Stimulated activated CD4-positive, alpha-beta T cell treated with anti-CD3 and anti-CD28 coated beads, Interleukin-2, amount 100 ng/mL, for 48 hours (primary cell): ENCODE measurements around the gene RALGPS1.

ENCODE experiments used
- DNase-seq, 2 donors: peaks; one replicate each; pipeline ENCODE4 v3.0.0-alpha.2; 2020

RALGPS1 gene

DNA sequence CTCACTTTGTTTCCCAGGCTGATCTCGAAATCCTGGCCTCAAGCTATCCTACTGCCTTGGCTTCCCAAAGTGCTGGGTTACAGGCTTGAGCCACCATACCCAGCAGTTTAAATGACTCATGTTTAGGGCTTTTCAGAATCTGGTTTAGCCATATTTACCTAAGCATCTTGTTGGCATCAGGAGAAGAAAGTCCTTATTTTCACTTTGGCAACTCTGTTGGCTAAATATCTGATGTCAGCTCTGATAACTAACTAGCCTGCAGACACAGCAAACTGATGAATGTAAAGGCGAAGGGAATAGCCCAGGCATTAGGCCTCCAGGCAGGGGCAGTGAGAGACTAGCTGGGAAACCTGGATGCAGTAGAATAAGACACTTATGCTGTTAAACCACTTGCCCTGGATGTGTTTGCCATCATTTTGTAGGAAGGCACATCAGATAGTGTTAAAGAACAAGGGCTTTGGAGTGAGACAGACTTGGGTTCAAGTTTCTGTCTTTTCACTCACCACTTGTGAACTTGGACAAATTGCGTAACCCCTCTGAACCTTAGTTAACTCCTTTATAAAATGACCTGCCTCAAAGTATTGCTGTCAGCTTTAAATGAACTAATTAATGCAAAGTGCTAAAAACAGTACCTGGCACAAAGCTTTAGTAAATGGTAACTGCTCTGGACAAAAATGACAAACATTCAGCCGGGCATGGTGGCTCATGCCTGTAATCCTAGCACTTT is 315.3 kb downstream of the RALGPS1 start:
- no peak for DNase-seq

DNA sequence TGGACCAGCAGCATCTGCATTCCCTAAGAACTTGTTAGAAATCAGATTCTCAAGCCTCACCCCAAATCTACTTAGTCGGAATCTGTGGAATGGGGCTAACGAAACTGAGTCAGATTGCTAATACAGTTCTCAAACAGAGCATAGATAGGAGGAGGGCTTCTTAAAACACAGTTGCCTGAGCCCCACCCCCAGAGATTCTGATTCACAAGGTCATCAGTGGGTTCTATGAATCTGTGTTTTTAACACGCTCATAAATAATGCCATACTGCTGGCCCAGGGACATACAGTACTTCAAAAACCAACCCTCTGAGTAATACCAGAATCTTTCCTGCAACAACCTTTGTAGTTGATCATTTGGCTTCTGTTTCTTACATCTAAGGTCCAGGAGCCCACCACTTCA is 317.1 kb downstream of the RALGPS1 start:
- no peak for DNase-seq

DNA sequence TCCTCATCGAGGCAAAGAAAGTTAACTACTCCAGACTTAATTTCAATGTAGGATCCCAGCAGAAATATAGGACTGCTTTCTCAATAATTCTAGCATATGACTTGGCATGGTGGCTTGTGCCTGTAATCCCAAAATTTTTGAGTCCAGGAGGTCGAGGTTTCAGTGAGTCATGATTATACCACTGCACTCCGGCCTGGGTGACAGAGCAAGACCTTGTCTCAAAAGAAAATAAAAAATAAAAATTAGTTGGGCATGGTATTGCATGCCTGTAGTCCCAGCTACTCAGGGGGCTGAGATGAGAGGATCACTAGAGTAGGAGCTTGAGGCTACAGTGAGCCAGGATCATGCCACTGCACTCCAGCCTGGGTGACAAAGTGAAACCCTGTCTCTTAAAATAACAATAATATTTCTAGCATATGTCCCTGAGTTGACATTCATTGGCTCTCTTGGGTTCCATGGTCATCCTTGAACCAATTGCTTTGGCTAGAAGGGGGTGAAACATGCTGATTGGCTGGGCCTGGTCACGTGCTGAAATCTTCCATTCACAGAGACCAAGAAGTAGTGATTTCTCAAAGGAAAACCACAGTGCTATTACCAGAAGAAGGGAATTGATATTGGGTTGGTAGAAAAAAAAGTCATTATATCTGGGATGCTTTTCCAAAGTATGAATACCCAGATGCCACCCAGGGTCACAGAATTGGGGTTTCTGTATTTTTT is 318.4 kb downstream of the RALGPS1 start:
- DNase-seq: no peak

DNA sequence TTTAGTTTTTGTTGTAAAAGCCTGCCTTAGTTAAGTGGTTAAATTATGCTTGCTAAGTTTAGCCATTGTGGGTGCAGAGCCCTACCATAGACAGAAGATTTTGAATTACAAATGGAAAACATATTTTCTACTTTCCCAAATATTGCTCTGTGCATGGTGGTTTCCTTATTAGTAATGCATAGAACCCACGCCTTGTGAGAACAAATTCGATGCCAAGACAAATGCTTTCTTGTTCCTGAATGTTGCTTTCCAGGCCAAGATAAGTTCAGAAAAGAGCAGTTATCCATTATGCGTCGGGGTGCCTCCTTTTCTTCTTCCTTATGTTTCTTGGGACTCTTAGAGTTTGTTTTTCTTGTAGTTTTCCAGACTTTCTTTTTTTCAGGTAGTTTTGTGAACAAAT is 319.0 kb downstream of the RALGPS1 start:
- no peak for DNase-seq

DNA sequence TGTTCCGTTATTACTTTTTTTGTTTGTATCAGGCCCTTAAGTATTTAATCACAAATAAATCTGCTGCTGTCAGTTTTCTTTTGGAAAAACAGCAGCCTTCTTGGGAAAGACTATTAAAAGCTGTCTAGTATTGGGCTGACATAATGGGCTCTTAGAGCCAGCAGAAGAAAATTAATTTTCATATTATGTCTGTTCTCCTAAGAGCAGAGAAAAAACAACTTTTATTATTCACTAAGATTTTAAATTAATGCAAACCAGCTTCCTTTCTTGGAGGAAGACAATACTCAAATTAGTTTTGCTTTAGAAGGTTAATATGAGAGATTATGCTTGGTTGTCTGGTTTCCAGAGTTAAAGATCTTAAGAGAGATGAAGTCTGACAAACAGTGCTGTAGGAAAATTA is 319.4 kb downstream of the RALGPS1 start:
- DNase-seq: no peak

DNA sequence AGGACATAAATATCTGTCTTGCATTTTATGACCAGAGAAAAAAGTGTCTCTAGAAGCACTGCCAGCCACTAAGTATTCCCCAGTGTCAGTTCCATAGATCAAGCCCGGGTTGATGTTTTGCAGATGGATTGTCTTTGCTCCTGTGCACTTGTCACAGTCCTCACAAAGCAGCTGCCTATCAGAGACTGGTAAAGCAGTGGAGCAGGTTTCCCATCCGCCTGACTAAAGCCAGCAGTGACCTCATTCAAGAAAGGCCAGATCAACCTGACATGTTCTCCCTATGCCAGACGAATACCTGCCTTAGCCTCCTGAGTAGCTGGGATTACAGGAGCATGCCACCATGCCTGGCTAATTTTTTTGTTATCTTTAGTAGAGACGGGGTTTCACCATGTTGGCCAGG is 323.2 kb downstream of the RALGPS1 start:
- no peak for DNase-seq

DNA sequence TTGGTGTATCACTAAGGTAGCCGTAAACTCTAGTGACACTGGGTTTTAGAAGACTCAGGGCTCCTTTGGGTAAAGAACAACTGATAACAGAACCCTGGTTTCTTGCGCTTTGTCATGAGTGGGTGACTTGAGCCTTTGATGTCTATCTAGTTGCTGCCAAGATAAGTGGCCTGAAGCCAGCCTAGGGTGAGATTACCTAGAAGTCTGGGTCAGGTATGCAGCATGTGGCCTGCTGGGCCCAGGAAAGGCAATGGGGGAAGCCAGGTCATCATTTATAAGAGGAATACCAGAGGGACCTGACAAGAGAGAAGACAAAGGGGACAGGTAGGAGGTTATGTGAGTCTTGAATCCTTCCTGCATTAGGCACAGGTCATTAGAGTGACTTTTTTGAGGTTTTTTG is 326.8 kb downstream of the RALGPS1 start:
- no peak for DNase-seq

DNA sequence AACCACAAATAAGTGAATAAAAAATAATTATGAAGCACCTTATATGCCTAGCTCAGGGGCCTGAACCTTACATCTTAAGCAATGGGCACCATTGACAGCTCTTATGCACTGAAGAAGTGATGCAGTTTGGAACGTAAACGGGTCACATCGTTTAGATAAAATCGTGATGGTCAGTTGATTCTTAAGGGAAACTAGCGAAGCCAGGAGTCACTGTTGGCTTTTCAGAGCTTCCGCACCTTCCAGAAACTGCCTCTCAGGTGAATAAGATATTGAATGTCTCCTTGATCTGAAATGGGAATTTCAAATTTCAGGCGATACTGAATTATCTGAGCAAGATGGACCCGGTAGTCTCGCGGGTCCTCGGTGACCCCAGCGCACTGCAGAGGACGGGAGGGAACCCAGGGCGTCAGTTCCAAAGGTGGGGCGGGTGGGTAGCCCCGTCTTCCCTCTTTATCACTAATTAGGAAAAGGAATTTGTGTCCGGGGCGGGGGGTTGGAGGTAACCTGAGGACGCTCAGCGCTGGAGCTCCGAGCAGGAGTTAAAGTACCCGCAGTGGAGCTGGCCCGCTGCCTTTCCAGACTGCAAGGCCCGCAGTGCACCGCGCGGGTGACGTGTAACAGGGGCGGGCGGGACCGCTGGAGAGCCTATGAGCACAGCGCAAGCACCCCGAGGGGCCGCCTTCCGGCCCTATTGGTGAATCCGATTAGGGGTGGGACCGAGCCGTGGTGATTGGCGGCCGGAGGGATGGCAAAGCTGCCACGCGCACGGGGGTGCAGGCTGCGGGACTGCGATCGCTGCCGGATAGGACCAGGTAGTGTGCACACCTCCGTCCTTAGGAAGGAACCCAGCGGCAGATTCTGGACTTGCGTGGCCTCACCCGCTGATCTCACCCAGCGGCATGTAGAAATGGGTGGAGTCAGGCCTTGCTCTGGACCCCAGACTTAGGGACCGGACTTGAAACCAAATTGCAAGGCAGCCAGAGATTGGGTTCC is 330.3 kb downstream of the RALGPS1 start:
- peak; percentile 93 to 94 for DNase-seq

DNA sequence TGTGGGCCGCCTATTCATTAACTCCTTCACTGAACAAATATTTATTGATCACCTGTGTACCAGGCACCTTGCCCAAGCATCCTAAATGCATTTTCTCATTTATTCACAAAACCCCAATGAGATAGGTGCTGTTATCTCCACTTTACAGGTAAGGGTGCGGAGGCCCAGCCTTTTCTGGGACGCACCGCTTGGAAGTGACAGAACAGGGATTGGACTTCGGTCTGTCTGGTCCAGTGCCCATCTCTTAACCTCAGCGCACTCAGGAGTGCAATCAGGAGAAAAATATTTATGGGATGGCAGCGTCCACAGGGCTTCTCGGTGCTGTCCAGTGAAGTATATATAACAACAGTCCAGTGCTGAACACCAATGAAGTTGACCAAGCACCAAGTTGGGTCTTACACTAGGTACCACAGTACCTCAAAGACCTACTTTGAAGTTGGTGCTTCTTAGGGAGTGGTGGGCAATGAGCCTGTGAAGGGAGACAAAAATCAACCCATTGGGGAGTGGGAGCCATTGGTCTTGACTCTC is 331.1 kb downstream of the RALGPS1 start:
- no peak for DNase-seq

DNA sequence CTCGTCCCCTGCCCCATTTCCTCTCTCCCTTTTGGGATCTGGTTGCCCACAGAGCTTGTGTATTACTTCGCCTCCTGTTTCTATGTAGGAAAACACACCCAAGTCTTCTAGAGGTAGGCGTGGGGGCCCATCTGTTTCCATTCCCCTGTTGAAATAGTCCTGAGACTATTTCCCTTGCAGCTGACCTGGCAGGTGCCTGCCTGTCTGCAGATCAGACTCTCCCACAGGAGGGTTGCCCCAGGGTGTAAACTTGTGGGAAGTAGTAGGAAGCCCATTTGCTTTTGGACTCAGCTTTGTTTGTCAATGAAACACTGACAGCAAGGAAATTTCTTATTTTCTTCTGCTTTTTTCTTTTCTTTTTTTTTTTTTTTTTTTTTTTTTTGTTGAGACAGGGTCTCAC is 333.7 kb downstream of the RALGPS1 start:
- no peak for DNase-seq

DNA sequence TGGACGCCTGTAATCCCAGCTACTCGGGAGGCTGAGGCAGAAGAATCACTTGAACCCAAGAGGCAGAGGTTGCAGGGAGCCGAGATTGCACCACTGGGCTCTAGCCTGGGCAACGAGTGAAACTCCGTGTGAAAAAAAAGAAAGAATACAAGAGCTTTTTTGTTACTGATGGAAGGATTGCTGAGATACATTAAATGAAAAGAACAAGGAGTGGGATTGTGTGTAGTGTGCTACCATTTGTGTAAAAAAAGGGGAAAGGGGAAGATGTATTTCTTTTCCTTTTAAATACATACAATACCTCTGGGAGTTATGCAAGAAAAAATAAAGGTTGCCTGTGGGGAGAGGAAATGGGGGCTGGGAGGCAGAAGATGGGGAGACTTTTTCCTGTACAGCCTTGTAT is 335.3 kb downstream of the RALGPS1 start:
- no peak for DNase-seq

DNA sequence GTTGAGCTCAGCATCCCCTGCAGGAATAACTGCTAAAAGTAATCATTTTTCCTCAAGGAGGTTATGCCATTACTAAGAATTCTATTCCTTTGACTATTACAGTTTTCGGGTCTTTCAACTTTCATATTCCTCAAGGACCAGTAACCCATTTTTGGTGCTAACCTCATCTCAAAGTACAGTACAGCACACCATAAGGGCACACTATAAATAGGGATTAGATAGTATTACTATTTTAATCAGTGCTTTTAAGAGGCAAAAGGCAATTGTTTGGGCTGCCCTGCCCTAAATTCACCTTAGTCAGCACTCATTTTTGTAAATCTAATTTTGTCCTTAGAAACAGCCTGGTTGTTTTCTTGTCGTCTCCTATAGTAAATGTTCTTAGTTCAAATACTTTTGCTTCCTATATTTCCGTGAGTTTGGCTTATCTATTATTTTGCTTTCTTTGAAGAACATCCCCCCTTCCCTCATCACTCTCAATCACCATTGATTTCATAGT is 336.4 kb downstream of the RALGPS1 start:
- no peak for DNase-seq

DNA sequence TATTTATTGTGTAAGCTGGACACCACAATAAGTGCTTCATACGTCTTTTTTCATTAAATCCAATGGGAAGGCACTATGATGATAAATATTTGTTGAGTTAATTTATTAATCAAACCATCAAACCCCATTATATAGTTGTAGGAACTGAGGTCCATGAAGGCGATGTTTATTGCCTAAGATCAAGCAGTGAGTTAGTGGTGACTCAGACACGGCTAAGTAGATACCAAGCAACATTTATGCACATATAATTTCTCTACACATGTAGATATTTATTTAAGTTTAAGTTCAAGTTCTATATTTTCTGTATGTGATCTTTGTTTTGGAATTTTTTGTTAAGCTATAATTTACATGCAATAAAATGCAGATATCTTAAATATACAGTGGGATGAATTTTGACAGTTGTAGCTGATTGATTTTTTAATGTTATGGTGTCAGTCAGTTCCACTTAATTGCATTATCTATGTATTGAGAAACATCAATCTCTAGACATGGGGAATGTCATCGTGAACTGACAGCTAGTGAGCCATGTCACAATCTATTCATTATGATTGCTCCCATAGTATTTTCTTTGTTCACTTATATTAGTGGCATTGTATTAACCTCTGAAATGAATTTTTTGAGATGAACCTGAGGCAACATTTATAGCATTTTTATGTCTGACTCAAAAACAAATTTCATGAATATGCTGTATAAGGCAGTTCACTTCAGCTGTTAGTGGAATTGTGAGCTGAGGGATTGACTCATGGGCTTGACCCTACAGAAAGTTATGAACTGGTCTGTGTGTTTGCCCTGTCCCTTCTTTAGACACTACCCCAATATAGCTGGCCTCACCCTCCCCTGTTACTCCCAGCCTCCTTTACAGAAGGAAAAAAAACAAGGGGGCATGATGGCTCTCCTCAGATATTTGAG is 338.1 kb downstream of the RALGPS1 start:
- DNase-seq: no peak

DNA sequence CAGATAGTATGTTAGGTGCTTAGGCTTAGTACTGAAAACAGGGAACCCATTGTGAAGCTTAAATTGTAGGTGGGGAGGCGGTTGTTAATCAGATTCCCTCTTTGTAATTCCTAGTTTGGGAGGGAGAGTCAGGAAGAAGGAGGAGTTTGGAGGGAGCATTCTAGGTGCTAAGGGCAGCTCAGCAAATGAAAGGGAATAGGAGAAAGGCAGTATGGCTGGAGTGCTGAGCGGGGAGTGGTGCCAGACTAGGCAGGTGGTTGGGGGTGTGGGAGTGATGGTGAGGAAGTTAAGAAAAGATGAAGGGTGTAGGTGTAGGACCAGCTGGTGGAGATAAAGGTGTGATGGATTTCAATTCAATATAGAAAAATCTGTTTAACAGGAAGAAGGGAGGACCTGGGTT is 338.9 kb downstream of the RALGPS1 start:
- DNase-seq: no peak

DNA sequence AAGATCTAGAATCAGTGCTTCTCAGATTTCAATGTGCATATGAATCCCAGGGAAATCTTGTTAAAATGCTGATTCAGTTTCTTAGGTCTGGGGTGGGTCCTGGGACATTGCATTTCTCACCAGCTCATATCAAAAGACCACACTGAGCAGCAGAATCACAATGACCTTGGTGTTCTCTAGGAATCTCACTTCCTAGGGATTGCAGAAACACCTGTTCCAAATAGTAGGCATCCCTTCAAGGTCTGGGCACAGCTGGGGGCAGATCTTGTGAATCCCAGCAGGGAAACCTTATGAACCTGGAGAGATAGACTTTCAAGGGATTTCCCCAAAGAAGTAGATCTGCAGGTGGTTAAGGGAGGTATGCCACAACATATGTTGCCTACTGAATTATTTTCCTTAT is 341.1 kb downstream of the RALGPS1 start:
- no peak for DNase-seq

DNA sequence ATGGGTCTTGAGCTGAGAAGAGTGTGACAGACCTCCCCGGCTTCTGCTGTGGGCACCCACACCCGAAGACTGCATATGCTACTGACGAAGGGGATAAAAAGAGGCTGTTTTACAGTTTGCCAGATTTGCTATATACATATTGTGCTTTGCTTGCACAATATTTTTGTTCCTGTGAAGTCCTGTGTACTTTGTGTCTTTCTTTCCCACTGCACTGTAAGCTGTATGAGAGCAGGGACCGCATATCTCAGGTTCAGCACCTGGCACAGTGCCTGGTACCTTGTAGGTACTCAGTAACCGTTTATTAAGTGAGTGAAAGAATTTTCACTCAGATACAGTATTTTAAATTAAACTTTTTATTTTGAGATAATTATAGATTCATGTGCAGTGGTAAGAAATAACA is 341.7 kb downstream of the RALGPS1 start:
- DNase-seq: no peak

DNA sequence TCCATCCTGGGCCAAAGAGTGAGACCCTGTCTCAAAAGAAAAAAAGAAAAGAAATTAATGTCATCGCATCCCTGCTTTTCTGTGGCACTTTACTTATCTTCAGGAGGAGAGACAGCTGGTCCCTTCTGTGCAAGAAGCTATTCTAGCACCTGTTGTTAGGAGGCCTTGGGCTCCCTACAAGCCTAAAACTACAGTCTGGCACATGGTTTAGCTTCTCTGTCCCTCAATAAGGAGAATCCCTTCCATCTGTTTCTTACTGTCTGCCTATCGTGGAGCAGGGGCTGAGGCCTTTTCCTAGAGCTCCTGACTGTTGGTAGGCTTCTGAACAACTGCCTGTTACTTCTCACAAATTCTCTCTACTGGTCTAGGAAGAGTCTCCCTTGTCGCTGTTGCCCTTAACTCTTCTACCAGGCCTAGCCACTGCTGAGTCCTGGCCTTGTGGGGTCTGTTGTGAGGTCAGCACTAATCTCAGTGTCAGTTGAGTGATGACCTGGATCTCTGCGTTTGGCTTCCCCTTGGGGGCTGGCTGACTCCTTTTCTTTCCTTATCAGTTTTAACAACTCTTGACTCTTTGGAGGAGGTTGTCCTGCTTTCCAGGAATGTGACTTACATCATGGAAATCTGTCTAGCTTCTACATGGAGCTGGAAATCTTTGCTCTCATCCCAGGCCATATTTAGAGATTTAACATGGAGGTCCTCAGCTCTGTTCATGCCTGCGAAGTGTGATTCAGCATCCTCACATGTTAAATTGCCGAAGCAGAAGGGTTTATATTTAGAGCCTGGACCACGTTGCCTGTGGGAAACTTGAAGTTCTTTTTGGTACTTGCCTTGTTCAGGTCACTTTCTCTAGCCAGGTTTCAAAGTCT is 344.3 kb downstream of the RALGPS1 start:
- DNase-seq: no peak

DNA sequence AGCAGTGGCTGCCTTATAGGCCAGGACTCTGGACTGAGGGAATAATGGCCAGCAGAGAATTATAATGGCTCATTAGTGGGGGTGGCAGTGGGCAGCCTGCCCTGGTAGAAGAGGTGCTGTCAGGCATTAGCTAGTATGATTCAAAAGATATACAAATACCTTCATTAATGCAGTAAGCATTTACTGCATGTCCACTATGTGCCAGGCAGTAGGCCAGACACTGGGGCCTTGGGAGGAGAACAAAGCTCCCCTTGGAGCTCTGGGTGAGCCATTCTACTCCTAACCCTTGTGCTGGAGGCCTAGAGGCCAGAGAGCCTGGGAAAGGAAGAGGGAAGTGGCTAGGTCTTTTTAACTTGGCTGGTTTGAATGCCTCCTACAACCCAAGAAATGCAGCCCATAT is 348.0 kb downstream of the RALGPS1 start:
- DNase-seq: no peak

DNA sequence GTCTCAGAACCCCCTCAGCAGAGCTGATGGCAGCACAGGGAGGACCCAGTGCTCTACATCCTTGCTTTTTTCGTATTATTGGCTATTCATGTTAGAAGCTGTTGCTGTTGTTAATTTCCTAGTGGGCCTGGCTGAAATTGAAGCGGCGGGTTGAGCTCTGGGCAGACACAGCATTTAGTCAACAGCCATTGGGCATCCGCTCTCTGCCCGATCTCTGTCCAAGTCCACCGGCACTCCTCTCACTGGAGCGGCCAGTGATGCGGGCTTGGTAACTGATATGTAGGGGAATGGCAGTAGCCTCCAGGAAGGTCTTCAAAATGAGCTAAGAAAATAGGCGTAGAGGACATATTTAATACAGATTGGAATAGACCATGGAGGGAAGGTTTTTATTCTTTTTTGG is 348.7 kb downstream of the RALGPS1 start:
- DNase-seq: no peak

DNA sequence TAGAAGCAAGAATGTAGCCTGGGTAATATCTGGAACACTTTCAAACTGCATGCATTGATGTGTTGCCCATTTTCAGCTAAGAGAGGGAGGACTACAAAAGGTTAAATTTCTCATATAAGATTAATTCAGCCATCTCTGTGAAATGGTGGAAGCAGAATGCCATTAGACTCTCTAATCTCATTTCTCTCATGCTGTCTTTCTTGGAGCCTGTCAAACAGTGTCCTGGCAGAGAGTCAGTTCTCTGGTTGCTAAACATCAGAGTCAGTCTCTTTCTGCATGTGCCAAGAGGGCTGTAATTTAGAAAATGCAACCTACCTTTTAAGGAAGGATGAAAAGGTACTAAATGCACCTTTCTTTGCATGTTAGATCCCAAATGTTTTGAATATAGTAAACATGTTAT is 349.1 kb downstream of the RALGPS1 start:
- no peak for DNase-seq
